GM12864 (cell line): ENCODE measurements around the gene ECI1.

Experiments used
- DNase-seq: peaks from one replicate; pipeline ENCODE4 v3.0.0-alpha.2; 2011; ENCODE audit warnings: low read depth
- H3K4me3 ChIP-seq: 2 replicates; pipeline ENCODE4 v1.5.1; 2011; ENCODE audit warnings: mild to moderate bottlenecking, low read depth, low read length, control low read depth
- CTCF ChIP-seq: IDR thresholded peaks from 2 replicates; pipeline ENCODE4 v1.5.1; 2011; ENCODE audit warnings: low read depth, mild to moderate bottlenecking, moderate library complexity, low read length, control low read depth, inconsistent platforms; ENCODE audit errors: missing control alignments

Gene ECI1

GRCh38 chr16:2238838-2239675 is 12.3 kb downstream of the ECI1 start:
- H3K4me3 ChIP-seq = no peak overlapping the region
- DNase-seq = no peak
- no peak for TF ChIP-seq CTCF

DNA sequence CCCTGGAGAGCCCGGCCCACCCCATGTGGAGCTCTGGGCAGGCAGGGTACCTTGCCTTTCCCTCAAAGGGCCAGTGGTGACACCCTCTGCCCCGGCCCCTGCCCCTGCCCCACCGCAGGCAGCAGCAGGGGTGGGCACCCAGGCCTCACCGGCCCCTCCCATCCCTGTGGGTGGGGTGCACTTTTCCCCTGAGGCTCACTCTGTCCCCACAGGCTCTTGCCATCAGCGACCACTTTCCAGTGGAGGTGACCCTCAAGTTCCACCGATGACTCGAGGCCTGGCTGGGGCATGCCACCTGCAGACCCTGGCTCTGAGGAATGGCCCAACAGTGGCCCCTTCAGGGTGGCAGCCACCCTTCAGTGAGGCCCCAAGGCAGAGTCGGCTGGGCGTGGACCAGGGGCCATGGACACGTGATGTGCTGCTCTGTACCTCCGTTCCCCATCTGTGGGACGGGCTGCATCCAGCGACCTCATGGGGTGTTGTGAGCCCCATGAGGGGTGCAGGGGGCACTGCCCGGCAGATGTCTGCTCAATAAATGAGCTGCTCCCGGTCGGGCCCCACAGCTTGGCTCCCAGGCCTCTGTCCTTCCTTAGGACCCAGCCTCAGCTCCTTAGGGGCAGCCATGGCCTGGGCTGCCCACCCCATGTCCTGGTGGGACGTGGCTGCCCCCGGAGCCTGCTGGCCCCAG is 13.1 kb downstream of the ECI1 start:
- DNase-seq = no peak
- TF ChIP-seq CTCF = no peak
- no peak overlapping the region for H3K4me3 ChIP-seq

GRCh38 chr16:2237493-2238149 is 13.8 kb downstream of the ECI1 start:
- H3K4me3 ChIP-seq = no peak overlapping the region
- TF ChIP-seq CTCF = no peak
- no peak for DNase-seq

GRCh38 chr16:2237102-2237482 is 14.3 kb downstream of the ECI1 start:
- no peak for DNase-seq
- TF ChIP-seq CTCF = no peak
- no peak overlapping the region for H3K4me3 ChIP-seq

GRCh38 chr16:2236337-2237101 is 14.9 kb downstream of the ECI1 start, which contains the start of gene DNASE1L2:
Gene DNASE1L2 (plus strand): TSS chr16:2236444. CDS start chr16:2236817, 373 bp downstream.
- no peak for DNase-seq
- TF ChIP-seq CTCF = no peak
- H3K4me3 ChIP-seq = no peak within 1 kb of the TSS

- no peak for TF ChIP-seq CTCF
- H3K4me3 ChIP-seq = no peak overlapping the region
- DNase-seq = no peak
Observed at GRCh38 chr16:2235695-2236336, 15.6 kb downstream of the ECI1 start.
